ENCODE data around the gene SEMA5A. TPM values are rescaled to one million over a fixed set of nuclear protein-coding genes. Genes with fewer than 3 reads are reported as not detected.

The SEMA5A gene
- total RNA-seq, 1 donor from 2014 or later, result 25.3 TPM

DNA sequence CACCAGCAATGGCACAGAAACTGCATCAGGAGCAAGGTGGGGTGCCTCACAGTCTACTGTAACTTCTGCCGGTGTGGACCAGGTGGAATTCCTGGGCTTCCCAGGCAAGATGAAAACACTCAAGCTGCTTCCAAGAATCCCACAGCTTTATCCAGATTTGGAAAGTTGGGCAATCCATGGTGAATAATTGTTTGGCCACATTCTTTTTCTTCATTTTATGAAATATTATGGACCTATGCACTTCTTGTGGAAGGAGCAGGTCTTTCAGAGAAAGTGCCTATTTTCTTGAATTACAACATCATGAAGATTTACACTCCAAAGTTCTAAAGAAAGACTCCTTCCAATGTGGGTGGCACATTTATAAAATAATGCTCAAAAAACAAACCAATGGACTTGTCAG, 503.6 kb downstream of the SEMA5A start:
- DNase-seq (no peak), ATAC-seq (no peak)
- intact Hi-C loops (cut with micrococcal nuclease), result no loop called here

DNA sequence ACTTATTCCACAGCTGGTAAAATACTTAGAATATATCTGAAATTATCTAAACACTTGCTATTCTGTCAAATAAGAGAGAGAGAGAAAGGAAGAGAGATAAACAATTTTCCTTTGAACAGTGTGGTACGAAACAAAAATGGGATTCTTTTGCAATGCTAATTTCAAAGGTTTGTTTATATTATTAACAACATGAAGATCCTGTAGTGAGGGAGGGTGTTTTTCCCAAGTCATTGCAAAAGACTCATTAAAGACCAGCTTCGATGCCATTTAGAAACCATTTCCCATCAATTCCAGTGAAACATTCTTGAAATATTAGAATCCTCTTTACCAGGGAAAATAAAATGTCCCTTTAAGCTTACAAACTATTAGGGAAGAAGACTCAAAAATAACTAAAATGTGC, 505.4 kb downstream of the SEMA5A start:
- ATAC-seq (no peak), DNase-seq (no peak)
- intact Hi-C loops (cut with micrococcal nuclease), result no loop called here

DNA sequence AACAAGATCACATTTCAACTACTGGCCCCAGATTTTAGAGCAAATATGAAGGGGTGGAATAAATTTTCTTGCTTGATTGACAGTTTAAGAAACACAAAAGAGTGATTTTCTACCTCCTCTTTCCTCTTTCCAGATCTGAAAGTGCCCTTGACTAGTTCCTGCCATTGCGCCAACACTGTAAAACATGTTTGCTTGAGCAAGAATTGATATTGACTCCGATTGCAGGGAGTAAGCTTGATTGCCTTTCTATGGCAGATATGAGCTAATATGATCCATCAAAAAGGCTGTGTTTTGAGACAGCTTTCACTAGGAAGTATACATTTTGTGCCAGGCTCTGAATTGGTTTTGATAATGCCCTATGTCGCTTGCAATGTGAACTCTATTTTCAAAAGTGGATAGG, 508.8 kb downstream of the SEMA5A start:
- intact Hi-C loops (cut with micrococcal nuclease), result no loop called here
- ATAC-seq, result no peak
- no peak for DNase-seq

DNA sequence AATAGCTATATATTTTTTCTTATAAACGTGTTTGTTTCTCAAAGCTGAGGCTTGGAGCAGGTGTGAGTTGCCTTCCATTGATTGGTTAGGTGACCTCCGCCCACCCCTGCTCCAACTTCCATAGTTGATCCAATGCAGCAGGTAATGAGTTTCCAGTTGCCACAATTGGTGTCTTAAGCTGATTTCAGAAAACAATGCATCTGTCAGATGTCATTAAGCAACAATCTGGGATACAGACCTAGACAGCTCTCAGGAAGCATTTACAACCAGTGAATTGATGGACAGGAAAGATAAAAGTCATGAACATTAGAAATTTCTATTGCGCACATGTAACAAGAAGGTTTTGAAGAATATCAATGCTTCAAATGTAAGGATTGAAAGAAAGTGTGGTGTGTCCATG, 510.5 kb downstream of the SEMA5A start:
- DNase-seq (no peak), ATAC-seq (no peak)
- intact Hi-C loops (cut with micrococcal nuclease), result no loop called here

DNA sequence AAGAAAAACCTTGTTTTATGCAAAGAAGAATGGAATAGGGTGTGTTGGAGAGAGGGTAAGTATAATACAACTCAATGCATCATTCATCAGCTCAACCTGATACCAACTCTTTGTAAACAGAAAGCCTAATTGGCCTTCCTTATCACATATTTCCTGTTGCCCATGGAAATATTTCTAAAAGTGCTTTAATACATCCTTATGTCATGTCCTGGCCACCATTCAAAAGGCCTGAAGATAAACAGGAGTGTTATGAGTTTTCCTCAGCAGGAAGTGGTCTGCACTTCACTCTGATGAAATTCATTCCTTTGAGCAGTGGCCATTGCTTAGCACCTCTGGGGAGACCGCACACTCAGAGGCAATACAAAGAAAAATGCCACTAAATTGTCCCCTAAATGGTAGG, 511.2 kb downstream of the SEMA5A start:
- intact Hi-C loops (cut with micrococcal nuclease), result no loop called here
- ATAC-seq (no peak), DNase-seq (no peak)

DNA sequence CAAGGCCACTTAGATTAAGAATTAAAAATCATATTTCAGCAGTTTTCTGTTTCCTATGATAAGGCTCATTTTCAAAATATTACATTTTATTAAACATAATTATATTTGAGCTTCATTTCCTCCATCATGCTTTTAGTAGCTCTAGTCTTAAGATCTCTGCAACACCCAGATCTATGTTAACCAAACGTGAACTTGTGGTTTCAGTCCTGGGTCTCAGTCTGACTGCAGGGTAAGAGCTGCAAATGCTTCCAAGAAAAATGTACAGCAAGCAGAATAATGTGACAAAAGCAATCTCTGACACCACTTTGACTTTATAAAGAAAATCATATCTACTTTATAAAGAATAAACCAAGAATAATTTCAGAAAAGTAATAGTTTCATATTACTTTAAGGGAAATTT, 512.4 kb downstream of the SEMA5A start:
- intact Hi-C loops (cut with micrococcal nuclease), result no loop called here
- DNase-seq (no peak), ATAC-seq (no peak)

DNA sequence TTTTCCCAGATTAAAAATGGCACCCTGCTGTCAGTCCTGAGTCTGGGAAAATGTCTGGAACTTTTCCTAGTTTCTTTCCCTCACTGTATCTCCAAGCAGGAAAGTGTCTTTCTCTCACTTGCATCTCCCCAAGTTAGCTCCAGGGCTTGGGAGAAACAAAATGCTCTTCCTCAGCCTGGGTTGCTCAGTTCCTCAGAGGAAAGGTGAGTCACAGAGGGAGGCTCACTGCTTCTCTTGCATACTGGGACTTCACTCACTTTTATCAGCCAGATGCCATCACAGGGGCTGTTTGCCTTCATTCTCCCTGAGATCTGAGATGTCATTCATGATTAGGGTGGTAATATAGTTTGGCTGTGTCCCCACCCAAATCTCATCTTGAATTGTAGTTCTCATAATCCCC, 519.9 kb downstream of the SEMA5A start:
- intact Hi-C loops (cut with micrococcal nuclease), result no loop called here
- ATAC-seq (no peak), DNase-seq (no peak)

DNA sequence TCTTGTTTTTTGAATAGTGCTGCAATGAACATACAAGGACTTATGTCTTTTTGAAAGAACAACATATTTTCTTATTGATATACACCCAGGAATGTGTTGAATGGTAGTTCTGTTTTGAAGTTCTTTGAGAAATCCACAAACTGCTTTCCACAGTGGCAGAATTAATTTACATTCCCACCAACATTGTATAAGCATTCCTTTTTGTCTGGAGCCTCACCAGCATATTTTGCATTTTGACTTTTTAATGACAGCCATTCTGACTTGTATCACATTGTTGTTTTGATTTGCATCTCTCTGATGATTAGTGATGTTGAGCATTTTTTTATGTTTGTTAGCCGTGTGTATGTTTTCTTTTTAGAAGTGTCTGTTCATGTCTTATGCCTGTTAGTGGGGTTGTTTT, 524.9 kb downstream of the SEMA5A start:
- DNase-seq, result no peak
- intact Hi-C loops (cut with micrococcal nuclease), result no loop called here
- ATAC-seq, result no peak

DNA sequence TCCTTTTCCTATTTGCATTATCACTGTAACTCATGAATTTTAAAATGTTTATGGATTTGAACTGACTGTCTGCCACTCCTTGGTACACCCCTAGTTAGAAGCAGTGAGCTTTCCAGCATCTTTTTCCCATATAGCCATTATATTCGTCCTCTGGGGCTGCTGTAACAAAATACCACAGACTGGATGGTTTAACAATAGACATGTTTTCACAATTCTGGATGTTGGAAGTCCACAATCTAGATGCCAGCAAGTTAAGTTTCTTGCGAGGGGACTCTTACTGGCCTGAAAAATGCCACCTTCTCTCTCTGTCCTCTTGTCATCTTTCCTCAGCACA, 530.0 kb downstream of the SEMA5A start:
- DNase-seq (no peak), ATAC-seq (no peak)
- intact Hi-C loops (cut with micrococcal nuclease), result no loop called here

DNA sequence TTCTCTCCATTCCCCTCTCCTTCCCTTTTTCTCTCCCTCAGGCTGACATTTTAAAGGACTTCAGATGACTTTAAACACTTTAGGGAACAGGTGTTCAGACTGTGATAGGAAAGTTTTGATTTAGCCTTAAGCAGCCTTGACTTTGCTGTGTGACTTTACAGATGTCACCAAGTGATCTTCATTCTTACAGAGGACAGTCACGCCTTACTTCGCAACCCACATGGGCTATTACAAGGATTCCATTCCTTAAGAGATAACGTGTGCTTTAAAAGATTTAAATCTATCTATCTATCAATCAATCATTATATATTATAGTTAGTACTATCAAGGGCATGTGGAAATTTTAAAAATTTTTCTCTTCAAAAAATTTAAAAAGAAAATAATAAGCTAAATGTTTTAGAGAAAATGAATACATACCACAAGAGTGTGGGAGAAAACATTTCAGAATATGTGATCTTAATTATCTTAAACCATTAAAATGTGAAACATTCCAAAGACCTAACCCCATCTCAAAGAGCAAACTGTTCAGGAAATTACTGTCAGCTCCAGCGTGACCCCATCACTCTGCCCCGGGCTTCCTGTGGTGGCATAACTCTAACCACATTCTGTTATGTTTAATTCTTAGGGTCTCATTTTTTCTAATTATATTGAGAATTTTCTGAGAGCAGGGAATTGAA, 530.5 kb downstream of the SEMA5A start:
- ATAC-seq (no peak), DNase-seq (no peak)
- intact Hi-C loops (cut with micrococcal nuclease), result no loop called here

DNA sequence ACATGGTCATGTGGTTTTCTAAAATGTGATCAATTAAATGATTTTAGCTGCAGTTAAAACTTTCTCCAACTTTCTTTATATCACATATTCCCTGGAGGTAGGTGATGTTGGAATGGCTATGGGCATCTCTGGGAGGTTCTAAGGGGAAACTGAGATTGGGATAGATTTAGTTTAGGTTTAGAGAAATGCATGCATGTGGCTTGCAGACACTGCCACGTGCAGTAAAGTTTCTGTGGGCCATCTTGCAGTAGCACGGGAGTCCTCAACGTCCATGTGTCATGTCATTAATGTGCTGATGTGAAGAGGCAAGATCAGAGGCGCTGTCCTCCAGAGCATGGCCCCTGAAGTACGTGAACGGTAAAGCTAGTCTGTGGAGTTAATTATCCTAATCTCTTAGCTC, 532.7 kb downstream of the SEMA5A start:
- ATAC-seq (no peak), DNase-seq (no peak)
- intact Hi-C loops (cut with micrococcal nuclease), result no loop called here

DNA sequence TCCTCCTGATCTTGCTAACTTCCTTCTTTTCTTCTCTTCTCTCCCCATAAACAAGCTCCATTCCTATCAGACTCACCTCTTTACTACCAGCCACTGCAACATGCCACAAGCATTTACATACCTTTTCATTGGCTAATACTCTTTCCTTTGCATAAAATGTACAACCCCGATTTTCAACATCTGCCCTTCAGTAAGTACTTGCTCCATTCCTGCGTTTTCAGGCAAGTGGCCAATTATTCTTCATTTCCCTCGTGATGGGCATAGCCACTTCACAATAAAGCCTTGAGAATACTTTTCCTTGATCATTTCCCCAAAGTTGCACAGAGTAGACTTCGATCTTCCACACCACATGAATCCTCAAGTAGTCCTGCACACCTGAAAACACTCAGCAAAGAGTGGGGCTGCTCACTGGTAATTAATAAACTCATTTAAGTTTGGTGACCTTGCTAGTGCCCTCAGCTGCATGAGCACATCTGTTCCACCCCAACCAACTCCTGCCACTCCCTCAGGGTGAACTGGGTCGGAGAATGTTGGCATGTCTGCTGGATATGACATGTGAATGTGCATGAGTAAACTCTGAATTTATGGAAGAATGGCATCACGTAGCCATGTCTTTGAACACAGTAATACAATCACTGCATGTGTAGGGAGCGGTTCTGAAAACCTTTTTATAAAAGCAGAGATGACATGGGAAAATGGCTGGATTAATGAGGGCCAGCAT, 535.8 kb downstream of the SEMA5A start:
- ATAC-seq, result no peak
- no peak for DNase-seq
- intact Hi-C loops (cut with micrococcal nuclease), result no loop called here

DNA sequence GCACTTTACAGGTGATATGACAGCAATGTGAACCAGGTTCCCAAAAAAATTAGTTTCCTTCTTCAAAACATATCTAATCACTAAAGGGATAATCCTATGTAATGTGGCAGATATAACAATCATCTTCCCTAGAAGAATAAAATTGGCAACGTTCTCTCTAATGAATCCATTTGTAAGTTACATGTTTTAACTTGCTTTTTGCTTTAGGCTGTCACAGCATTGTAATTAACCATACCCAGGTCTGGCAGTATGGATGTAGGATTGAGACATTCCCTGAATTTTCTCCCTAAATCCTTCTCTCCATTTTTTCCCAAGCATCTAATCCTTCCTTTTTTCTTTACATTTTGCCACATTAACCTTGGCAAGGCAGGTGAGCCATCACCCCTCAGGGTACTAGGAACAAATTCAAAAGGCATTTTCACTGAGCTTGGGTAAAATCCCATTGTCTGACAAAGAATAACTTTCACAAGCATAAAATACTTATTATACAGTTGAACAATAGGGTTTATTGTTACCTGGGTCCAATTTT, 548.3 kb downstream of the SEMA5A start:
- intact Hi-C loops (cut with micrococcal nuclease), result no loop called here
- no peak for DNase-seq

DNA sequence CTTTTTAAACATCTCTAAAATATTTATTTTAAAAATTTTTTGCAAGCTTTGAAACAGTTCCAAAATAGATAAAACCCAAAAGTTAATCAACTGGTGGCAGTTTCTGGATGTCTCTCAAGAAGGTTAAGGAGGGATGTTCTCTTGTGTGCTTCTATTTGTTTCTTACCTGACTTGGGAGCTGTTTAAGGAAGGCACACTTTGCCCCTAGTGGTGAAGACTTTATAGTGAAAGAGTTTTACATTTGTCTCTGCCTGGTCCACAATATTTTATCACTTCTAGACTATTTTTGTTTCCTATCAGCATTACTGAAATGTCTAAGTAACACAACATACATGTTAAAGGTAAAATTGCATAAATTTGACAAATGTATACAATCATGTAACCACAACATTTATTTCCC, 552.8 kb downstream of the SEMA5A start:
- ATAC-seq, result no peak
- DNase-seq, result no peak
- intact Hi-C loops (cut with micrococcal nuclease), result no loop called here

More for the DNA sequence above, 548.3 kb downstream of the SEMA5A start:
- no peak for ATAC-seq

Small RNA genes within 50 kb of the gene (microRNA-seq; reads per million reads assigned to microRNA genes)
- gene MIR4636 (ENCODE audit: borderline number of aligned reads), result 5.9 reads per million

Other genes starting within 250 kb of the SEMA5A start
- gene TAS2R1, start 84.3 kb upstream of the SEMA5A start, total RNA-seq, result not detected